Activated T-cell treated with anti-CD3 and anti-CD28 coated beads for 48 hours (primary cell): ENCODE data around the gene SLC25A23.

Experiments
- DNase-seq: peaks from one replicate; pipeline ENCODE4 v3.0.0-alpha.2; 2020; ENCODE audit warnings: low read depth

The SLC25A23 gene

GRCh38 chr19:6481541-6482342 is 22.1 kb upstream of the SLC25A23 start, which contains the start of gene DENND1C:
TSS of gene DENND1C (minus strand) at chr19:6481787. CDS start at chr19:6481695, 92 bp downstream.
- peak; percentile 52 for DNase-seq

- peak; percentile 23 for DNase-seq
Observed at GRCh38 chr19:6480848-6481415, 21.3 kb upstream of the SLC25A23 start.

DNA sequence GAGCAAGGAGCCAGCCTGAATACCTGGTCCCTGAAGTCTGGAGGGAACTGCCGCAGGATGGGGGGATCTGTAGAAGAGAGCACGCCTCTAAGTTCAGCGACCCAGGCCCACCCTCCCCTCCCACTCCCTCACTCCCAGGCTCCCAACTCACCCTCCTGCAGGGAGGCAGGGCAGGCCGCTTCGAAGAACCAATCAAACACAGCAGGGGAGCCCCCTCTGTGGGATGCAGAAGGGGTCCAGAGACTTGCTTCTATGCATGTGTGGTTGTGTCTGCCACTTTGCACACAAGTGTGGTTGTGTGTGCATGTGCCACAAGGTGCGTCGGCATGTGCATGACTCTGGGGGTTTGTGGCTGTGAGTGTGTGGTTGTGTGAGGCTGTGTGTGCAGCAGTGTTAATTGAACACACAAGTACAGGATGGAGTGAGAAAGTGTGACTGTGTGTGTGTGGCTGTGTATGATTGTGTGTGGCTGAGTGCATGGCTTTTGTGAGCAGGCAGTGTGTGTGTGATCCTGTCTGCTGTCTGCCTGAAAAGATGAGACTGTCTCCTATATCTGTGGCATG is 20.3 kb upstream of the SLC25A23 start:
- no peak for DNase-seq

- no peak for DNase-seq
Observed at GRCh38 chr19:6478815-6479214, 19.2 kb upstream of the SLC25A23 start.

- DNase-seq = no peak
Observed at GRCh38 chr19:6476896-6477431, 17.4 kb upstream of the SLC25A23 start.

DNA sequence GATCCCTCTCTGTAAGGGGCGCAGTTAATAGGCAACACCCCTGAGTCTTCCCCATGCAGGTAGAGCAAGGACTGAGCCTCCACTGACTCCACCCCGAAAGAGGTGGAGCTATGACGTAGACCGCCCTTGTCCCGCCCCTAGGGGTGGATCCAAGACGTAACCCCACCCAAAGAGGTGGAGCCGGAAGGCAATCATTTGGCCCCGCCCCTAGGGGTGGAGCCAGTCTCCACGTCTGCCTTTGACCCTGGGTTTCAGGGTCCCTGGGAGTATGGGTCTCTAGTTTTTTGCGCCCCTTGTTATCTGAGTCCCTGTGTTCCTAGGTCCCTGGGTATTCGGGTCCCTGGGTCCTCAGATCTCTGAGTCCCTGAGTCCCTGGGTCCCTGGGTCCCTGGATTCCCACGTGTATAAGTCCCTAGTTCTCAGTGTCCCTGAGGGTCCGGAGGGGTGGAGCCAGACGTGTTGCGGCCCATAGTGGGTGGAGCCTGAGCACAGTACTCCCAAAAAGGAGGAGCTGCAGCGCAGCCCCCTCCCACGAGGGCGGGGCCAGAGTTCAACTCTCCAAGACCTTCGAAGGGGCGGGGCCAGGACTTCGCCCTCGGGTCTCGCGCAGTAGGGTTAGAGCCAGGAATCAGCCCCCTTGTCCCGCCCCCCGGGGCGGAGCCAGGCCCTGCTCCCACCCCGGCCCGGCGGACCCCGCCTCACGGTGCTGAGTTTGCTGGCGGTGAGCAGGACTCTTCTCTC is 16.7 kb upstream of the SLC25A23 start:
- DNase-seq = peak; percentile 71

DNA sequence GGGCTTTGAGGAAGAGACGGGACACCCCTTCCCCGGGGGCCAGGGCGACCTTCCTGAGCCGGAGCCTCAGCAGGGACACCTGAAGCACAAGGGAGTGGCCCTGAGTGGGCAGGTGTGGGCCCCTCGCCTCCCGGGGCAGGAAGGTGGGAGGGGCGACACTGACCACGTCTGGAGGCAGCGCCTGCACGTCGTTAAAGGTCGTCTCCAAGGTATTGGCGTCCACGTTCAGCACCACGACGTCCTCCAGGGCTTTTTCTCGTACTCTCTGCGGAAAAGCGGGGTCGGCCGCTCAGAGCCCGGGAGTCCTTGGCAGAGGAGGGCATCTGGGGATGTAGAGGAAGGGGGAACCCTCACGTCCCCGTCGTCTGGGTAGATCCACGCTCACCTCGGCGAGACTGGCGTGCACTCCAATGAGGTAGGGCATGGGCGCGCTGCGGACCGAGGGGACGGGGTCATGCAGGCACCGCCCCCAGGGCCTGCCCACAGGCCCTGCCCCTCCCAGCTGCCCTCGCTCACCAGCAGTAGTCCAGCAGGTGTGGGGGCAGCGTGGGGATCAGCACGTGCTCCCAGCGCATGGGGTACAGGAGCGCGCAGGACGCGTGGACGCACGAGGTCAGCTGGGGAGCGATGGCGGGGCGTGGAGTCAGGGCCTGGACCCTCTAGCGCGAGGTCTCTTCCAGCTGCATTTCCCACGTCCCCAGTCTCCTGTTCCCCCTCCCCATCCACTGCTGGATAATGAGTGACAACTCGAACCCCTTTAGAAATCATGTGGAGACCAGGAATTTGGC is 15.9 kb upstream of the SLC25A23 start:
- DNase-seq = no peak

DNA sequence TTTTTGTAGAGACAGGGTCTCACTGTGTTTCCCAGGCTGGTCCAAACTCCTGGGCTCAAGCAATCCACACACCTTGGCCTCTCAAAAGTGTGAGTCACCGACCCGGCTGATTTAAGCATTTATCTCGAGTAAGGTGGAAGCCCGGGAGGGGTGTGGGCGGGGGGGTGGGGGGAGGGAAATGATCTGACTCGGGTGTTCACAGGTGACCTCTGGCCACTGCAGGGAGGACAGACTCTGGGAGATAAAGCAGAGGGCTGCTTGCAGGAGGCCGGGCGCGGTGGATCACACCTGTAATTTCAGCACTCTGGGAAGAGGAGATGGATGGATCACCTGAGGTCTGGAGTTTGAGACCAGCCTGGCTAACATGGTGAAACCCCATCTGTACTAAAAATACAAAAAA is 14.1 kb upstream of the SLC25A23 start:
- DNase-seq = no peak

- DNase-seq = no peak
Observed at GRCh38 chr19:6472713-6473112, 13.1 kb upstream of the SLC25A23 start.

- no peak for DNase-seq
Observed at GRCh38 chr19:6471076-6471475, 11.5 kb upstream of the SLC25A23 start.

DNA sequence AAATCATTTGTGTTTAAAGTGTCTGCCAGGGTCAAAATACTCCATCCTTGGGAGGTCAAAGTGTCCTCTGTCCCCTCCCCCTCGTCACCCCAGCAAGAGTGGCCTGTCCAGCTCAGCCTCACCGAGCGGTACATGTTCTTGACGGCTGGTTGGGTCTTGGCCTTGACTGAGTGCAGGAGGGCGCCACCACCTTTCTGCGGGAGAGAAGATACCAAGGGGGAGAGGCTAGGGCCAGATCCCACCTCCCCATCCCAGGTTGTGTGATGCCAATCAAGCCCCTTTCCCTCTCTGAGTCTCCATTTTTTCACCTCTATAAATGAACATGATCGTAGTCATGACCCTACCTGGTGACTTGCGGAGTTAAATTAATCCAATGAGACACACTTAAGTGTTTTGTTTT is 10.6 kb upstream of the SLC25A23 start:
- no peak for DNase-seq

- no peak for DNase-seq
Observed at GRCh38 chr19:6467384-6467783, 7.8 kb upstream of the SLC25A23 start.

DNA sequence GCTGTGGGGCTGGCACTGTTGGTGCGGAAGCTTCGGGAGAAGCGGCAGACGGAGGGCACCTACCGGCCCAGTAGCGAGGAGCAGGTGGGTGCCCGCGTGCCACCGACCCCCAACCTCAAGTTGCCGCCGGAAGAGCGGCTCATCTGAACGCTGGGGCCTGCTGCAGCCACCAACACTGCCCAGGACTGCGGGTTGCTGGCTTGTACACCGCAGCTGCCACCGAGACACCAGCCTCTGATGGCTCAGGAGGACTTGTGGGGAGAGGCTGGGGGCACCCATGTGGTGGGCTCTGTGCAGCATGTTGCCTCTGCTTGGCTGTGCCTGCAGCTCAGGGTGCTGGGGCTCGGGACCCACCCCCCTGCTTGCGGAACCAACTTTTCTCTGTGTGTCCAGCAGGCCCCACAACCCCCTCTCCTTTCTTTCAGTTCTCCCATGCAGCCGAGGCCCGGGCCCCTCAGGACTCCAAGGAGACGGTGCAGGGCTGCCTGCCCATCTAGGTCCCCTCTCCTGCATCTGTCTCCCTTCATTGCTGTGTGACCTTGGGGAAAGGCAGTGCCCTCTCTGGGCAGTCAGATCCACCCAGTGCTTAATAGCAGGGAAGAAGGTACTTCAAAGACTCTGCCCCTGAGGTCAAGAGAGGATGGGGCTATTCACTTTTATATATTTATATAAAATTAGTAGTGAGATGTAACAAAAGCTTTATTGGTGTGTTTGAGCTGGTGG is 7.1 kb upstream of the SLC25A23 start:
- no peak for DNase-seq

DNA sequence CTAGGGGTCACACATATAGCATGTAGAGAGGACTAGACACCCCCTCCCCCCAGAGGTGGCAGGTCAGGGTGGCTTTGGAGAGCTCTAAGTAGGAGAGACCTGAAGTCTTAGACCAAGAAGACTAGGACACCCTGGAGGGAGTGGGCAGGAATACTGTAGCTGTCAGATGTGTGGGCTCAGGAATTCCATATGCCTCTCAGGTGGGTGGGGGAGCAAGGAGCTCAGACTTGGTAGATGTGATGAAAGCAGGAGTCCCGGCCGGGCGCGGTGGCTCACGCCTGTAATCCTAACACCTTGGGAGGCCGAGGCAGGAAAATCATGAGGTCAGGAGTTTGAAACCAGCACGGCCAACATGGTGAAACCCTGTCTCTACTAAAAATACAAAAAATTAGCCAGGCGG is 6.1 kb upstream of the SLC25A23 start:
- DNase-seq = no peak

DNA sequence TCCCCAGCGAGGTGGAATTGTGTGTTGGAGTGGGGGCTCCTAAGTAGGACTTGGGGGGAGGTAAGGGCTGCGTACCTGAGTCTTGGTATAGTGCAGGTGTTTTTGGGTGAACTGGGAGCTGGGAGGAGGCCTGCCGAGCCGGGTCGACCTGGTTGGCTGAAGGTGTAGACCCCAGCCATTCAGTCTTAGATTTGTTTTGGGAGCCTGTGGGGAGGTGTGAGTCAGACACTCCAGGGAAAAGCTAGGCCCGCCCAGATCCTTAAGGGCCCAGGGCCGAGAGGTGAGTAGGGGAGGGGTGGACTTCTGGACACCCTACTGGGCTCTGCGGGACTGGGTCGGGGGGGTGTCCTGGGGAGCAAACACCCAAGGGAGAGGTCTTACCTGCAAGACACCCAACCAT is 5.4 kb upstream of the SLC25A23 start:
- DNase-seq = no peak

DNA sequence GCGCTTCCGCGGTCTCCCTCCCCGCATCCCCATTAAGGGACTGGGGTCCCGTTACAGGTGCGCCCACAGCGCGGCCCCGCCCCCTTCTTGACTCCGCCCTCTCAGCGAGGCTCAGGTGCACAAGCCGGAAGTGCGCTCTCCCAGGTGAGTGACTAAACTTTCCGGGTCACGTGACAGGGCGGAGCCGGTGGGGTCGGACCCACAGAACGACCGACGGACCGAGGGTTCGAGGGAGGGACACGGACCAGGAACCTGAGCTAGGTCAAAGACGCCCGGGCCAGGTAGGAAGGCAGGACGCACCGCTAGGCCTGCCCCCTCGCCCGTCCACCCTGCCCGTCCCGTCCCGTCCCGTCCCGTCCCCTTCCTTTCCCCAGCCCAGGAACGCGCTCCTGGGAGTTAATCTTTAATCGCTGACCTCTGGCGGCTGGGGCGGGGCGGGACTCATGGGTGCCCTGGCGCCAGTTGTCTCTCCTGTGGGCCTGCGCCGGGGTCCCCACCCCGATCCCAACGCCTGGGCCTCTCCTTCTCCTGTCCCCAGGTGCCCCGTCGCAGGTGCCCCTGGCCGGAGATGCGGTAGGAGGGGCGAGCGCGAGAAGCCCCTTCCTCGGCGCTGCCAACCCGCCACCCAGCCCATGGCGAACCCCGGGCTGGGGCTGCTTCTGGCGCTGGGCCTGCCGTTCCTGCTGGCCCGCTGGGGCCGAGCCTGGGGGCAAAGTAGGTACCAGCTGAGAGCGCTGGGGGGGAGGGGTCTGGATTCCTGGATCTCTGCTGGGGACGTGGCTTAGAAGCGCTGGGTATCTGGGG is 4.7 kb upstream of the SLC25A23 start, which contains the start of gene CRB3:
CRB3 (plus strand) TSS at position 202 of the 804 bp plus-strand sequence; CDS start at position 633, 431 bp downstream.
- no peak for DNase-seq

DNA sequence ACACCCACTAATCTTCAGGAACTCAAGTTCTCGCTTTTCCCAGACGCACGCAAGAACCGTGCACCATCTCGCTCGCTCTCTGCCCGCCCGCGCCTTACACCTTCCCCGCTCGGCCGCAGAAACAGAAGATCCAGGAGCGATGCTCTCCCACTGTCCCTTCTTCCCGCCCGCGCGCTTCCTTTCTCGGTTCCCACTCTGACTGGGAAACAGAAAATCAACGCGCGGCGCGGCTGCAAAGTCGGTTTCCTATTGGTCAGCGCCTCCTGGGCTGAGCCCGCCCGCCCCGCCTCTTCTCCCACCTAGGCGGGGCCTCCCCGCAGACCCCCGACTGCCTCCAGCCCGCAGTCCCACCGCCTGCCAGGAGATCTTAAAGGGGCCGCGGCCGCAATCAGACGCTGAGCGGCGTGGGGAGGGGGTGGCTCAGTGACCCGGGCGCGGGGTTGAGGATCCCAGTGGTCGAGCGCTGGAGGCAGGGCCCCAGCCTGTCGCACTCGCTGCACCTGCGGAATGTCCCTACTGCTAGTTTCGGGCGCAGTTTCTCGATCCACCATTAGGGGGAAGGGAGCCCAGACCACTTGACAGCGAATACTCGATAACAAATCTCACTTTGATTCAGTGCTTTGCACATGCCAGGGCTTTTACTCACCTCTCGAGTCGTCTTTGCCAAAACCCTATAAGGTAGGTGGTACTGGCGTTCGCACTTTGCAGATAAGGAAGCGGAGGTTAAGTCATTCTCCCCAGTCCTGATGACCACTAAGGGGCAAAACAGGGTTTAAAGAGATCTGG is 700 bp upstream of the SLC25A23 start:
- peak; percentile 96 for DNase-seq

GRCh38 chr19:6458695-6459261 is 814 bp downstream of the SLC25A23 start:
- DNase-seq = no peak
